Gastroesophageal sphincter (tissue), 3 donors: ENCODE results near the gene GBP2.

Experiments used
- CTCF ChIP-seq, 4 experiments: fragments of 200-600 bp in 2 of 4; fragments of 450-650 bp in 2 of 4; sonication (generic) in 1 of 4; IDR thresholded peaks; one replicate each; pipeline ENCODE4 v1.5.1; 2017 to 2019; ENCODE audit warnings: antibody characterized with exemption in 4 of 4, mild to moderate bottlenecking in 2 of 4, moderate library complexity in 2 of 4
- POLR2A ChIP-seq, 2 donors: fragments of 450-650 bp; IDR thresholded peaks; one replicate each; pipeline ENCODE4 v1.6.1; 2017; ENCODE audit warnings: antibody characterized with exemption in 2 of 2, mild to moderate bottlenecking in 2 of 2, moderate library complexity in 1 of 2
- POLR2AphosphoS5 ChIP-seq: sonication (generic); formaldehyde crosslinking; IDR thresholded peaks from one replicate; pipeline ENCODE4 v1.6.1; 2017; ENCODE audit warnings: antibody characterized with exemption

GRCh38 chr1:89125913-89126580 is at the start of gene GBP2:
- TF ChIP-seq CTCF (IDR thresholded peaks at IDR 0.05) (no peak), POLR2A (IDR thresholded peaks at IDR 0.05) (peak in 1 of 2 donors; percentile 24), POLR2AphosphoS5 (peak; percentile 92)
